ENCODE measurements around the gene LAMC3.
A peak's percentile ranks its signal among the peaks of the same experiment; 100 is the strongest.

Gene LAMC3

GRCh38 chr9:131076347-131077195, 67.6 kb downstream of the LAMC3 start:
- DNase-seq (ENCODE audit: low spot score) = no peak

GRCh38 chr9:131078427-131079366, 69.7 kb downstream of the LAMC3 start:
- DNase-seq (ENCODE audit: low spot score) = no peak

GRCh38 chr9:131080589-131080988, 71.6 kb downstream of the LAMC3 start:
- DNase-seq (ENCODE audit: low spot score) = no peak

- DNase-seq (ENCODE audit: low spot score) = no peak
Observed at GRCh38 chr9:131081868-131082267, 72.9 kb downstream of the LAMC3 start.

GRCh38 chr9:131082774-131083512, 74.0 kb downstream of the LAMC3 start:
- no peak for DNase-seq (ENCODE audit: low spot score)

GRCh38 chr9:131084661-131085369, 75.8 kb downstream of the LAMC3 start:
- DNase-seq (ENCODE audit: low spot score) = no peak

GRCh38 chr9:131085370-131086122, 76.6 kb downstream of the LAMC3 start:
- no peak for DNase-seq (ENCODE audit: low spot score)

GRCh38 chr9:131087354-131087893, 78.5 kb downstream of the LAMC3 start:
- no peak for DNase-seq (ENCODE audit: low spot score)

- DNase-seq (ENCODE audit: low spot score) = no peak
Observed at GRCh38 chr9:131090025-131090787, 81.2 kb downstream of the LAMC3 start.

GRCh38 chr9:131091352-131091992, 82.5 kb downstream of the LAMC3 start:
- DNase-seq (ENCODE audit: low spot score) = no peak

GRCh38 chr9:131092030-131092429, 83.1 kb downstream of the LAMC3 start:
- no peak for DNase-seq (ENCODE audit: low spot score)

- DNase-seq (ENCODE audit: low spot score) = no peak
Observed at GRCh38 chr9:131092548-131093440, 83.8 kb downstream of the LAMC3 start.

GRCh38 chr9:131094015-131094414, 85.0 kb downstream of the LAMC3 start:
- no peak for DNase-seq (ENCODE audit: low spot score)

- no peak for DNase-seq (ENCODE audit: low spot score)
Observed at GRCh38 chr9:131094622-131095021, 85.6 kb downstream of the LAMC3 start.

- no peak for DNase-seq (ENCODE audit: low spot score)
Observed at GRCh38 chr9:131095666-131096268, 86.8 kb downstream of the LAMC3 start.

- peak; percentile 83 for DNase-seq (ENCODE audit: low spot score)
Observed at GRCh38 chr9:131096269-131097125, 87.5 kb downstream of the LAMC3 start, which contains the start of gene AIF1L. Gene AIF1L (plus strand): TSS chr9:131096531. CDS start chr9:131096630, 99 bp downstream.
